Mammary epithelial cell (primary cell): Measurements from ENCODE around the gene PTPRT.

Experiments used
- CTCF ChIP-seq, 2 donors: IDR thresholded peaks in 1 of 2; conservative IDR thresholded peaks in 1 of 2; 2 replicates each; pipeline ENCODE4 v1.5.1; 2011 to 2012; ENCODE audit warnings: inconsistent platforms in 2 of 2, low read length in 2 of 2, mild to moderate bottlenecking in 2 of 2, control low read depth in 1 of 2, low read depth in 1 of 2; ENCODE audit not compliant: insufficient read depth in 1 of 2; ENCODE audit errors: extremely low read depth in 1 of 2
- EZH2 ChIP-seq: IDR thresholded peaks from 2 replicates; pipeline ENCODE4 v1.6.1; 2012; ENCODE audit warnings: low read length, inconsistent platforms, borderline replicate concordance

- TF ChIP-seq CTCF (conservative IDR thresholded peaks at IDR 0.05 in 1 of 2, IDR thresholded peaks at IDR 0.05 in 1 of 2; ENCODE audit: extremely low read depth in 1 of 2, insufficient read depth in 1 of 2, low read depth in 1 of 2, low read length in 2 of 2) (no peak), EZH2 (no peak)
These were observed 1003.4 kb downstream of the PTPRT start for GRCh38 chr20:42186337-42186736.
